HCT116 (cell line): Measurements from ENCODE around the gene TWIST2.

ENCODE experiments used
- CTCF ChIP-seq, 3 experiments: fragments of 200-600 bp in 1 of 3; sonication (generic) in 1 of 3; IDR thresholded peaks in 2 of 3; conservative IDR thresholded peaks in 1 of 3; 2 replicates each; pipeline ENCODE4 v1.5.1; 2012 to 2017; ENCODE audit warnings: low read depth in 2 of 3, low read length in 2 of 3, antibody characterized with exemption in 1 of 3, borderline replicate concordance in 1 of 3, control low read depth in 1 of 3, mild to moderate bottlenecking in 1 of 3, mixed read lengths in 1 of 3, mixed run types in 1 of 3, moderate library complexity in 1 of 3; ENCODE audit not compliant: insufficient read depth in 1 of 3
- ELF1 ChIP-seq: IDR thresholded peaks from 2 replicates; pipeline ENCODE4 v1.6.1; 2012; ENCODE audit warnings: low read depth, borderline replicate concordance
- EZH2 ChIP-seq: fragments of 200-600 bp; sonication (generic); IDR thresholded peaks from 2 replicates; pipeline ENCODE4 v1.6.1; 2017; ENCODE audit warnings: antibody characterized with exemption, mixed run types
- POLR2A ChIP-seq: IDR thresholded peaks from 2 replicates; pipeline ENCODE4 v1.7.0; 2011; ENCODE audit warnings: borderline replicate concordance; ENCODE audit not compliant: insufficient read depth, insufficient read length; ENCODE audit errors: extremely low read depth
- ZBTB33 ChIP-seq: IDR thresholded peaks from 2 replicates; pipeline ENCODE4 v1.6.1; 2011; ENCODE audit warnings: mild to moderate bottlenecking, low read length, moderate library complexity; ENCODE audit not compliant: insufficient replicate concordance; ENCODE audit errors: extremely low read depth
- ZNF274 ChIP-seq: fragments of 200-500 bp; sonication (Bioruptor generic); IDR thresholded peaks from 2 replicates; pipeline ENCODE4 v1.6.1; 2014; ENCODE audit warnings: mild to moderate bottlenecking, low read depth, low read length, inconsistent platforms

GRCh38 chr2:238921681-238922319 lies 73.9 kb downstream of the TWIST2 start:
- TF ChIP-seq POLR2A (no peak), ZNF274 (no peak), ELF1 (no peak), ZBTB33 (no peak), EZH2 (no peak), CTCF (IDR thresholded peaks at IDR 0.05 in 2 of 3, conservative IDR thresholded peaks at IDR 0.05 in 1 of 3; ENCODE audit: borderline replicate concordance in 1 of 3, insufficient read depth in 1 of 3, low read depth in 2 of 3, low read length in 2 of 3) (no peak)
